AG04449 (cell line): ENCODE results near the gene DIP2C.

Experiments used
- CTCF ChIA-PET: fragments of 350-600 bp; formaldehyde crosslinking; extraction: SDS; loops from one replicate; lab custom pipeline; 2021; ENCODE audit warnings: antibody characterized with exemption; lab: Yijun Ruan, JAX
- POLR2A ChIA-PET: fragments of 400-600, 350-600 bp; formaldehyde crosslinking; extraction: SDS; loops from one replicate; lab custom pipeline; 2020; ENCODE audit warnings: antibody characterized with exemption, inconsistent platforms; lab: Yijun Ruan, JAX
- DNase-seq: peaks from one replicate; pipeline ENCODE4 v3.0.0-alpha.2; 2010; ENCODE audit warnings: low read depth, low spot score
- H3K4me3 ChIP-seq: 2 replicates; pipeline ENCODE4 v1.5.1; 2011; ENCODE audit warnings: low read depth, mild to moderate bottlenecking, control low read depth, low read length
- TF ChIP-seq, protein P1 (sequence below): IDR thresholded peaks from one replicate; pipeline ENCODE4 v1.5.1; 2011; ENCODE audit warnings: mild to moderate bottlenecking, moderate library complexity, low read length, control low read depth, inconsistent platforms; ENCODE audit not compliant: insufficient read depth; ENCODE audit errors: missing control alignments

The DIP2C gene

GRCh38 chr10:422675-423074 is 266.8 kb downstream of the DIP2C start:
- ChIA-PET CTCF (no interaction called here), POLR2A (no interaction called here)
- DNase-seq = no peak
- TF ChIP-seq, protein P1, sequence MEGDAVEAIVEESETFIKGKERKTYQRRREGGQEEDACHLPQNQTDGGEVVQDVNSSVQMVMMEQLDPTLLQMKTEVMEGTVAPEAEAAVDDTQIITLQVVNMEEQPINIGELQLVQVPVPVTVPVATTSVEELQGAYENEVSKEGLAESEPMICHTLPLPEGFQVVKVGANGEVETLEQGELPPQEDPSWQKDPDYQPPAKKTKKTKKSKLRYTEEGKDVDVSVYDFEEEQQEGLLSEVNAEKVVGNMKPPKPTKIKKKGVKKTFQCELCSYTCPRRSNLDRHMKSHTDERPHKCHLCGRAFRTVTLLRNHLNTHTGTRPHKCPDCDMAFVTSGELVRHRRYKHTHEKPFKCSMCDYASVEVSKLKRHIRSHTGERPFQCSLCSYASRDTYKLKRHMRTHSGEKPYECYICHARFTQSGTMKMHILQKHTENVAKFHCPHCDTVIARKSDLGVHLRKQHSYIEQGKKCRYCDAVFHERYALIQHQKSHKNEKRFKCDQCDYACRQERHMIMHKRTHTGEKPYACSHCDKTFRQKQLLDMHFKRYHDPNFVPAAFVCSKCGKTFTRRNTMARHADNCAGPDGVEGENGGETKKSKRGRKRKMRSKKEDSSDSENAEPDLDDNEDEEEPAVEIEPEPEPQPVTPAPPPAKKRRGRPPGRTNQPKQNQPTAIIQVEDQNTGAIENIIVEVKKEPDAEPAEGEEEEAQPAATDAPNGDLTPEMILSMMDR = no peak
- H3K4me3 ChIP-seq = no peak overlapping the region

GRCh38 chr10:422241-422640 is 267.2 kb downstream of the DIP2C start:
- ChIA-PET CTCF (interaction anchor here (1.2 kb wide), 1 partner anchor 14 kb away, joined by 3 read pairs; no protein-coding TSS in a partner anchor), POLR2A (no interaction called here)

DNA sequence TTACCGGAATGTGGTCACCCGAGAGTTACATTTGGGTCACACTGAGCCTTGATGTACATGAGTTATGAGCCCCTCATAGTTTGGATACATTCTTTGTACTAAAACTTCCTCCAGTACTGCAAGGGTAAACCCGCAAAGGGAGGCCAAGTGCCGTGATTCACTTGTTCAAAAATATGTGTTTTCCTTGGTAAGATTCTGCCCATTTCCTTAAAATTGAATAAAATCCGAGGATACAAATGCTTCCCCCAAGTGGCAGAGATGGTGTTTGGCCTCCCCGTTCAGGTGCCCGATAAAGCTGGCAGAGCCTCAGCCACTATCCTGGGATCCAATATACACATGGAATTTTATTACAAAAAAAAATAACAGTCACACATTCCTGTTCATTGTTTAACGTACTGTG is 268.3 kb downstream of the DIP2C start:
- TF ChIP-seq, protein P1 = no peak
- ChIA-PET CTCF (interaction anchor here (1.2 kb wide), 1 partner anchor 13 kb away, joined by 3 read pairs; no protein-coding TSS in a partner anchor), POLR2A (no interaction called here)
- no peak for DNase-seq
- H3K4me3 ChIP-seq = no peak overlapping the region

More at GRCh38 chr10:422241-422640, 267.2 kb downstream of the DIP2C start:
- TF ChIP-seq, protein P1 = no peak
- no peak overlapping the region for H3K4me3 ChIP-seq
- no peak for DNase-seq

DNA sequence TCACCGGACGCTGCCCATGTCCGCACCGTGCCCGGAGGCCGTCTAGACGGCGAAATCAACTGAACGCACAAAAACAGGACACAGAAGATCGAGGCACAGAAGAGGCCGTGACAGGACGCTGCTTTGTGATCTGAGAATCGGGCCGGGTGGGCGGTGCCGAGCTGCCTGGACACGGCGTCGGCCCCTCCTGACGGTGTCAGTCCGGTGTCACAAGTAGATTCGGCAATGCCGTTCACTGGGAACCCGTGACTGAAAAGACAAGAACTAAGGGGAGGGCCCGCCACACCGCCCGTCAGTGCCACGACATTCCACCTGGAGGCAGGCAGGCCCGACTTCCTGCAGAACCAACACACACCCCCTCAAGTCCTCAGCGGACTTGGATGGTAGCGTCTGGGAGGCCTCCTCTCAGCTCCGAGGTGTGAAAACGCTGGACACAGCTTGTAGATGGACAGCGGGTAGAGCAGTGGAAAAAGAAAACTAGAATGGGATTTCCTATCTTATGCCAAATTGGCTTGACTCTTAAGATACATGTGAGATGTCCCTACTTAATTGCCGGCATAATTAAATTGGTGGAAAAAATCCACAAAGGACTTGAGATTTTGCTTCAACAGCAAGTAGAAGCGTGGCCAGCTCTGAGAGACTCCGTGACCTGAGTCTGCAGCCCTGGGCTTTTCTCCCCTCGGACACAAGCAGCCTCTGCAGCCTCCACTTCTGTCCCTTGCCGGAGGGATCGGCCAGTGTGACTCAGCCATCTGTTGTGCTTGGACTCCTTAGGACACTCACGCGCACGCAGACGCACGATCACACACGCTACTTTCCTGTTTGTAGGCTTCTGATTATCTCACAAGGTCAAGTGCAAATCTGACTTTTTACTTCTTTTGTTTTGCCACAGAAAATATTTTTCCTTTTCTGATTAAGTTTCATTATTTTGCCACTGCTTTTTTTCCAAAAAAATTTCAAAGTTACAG is 269.0 kb downstream of the DIP2C start:
- TF ChIP-seq, protein P1 = no peak
- CTCF ChIA-PET = no interaction called here
- DNase-seq = no peak

DNA sequence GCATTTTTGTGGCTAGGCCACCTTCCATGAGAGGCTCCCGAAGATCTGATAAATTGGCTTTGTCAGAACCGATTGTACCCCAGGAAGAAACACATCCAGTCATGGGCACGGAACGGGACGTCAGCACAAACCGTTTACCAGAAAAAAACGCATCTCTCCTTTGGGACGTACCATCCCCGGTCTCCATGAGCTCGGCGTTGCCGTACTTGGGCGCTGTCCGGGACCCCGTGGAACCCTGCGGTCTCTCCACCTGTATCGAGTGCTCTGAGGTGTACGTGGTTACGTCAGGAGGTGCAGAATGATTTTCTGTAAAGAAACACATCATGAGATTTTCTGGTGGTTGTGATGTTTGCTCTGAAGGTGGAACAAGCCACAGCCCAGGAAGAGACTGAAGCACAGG is 270.6 kb downstream of the DIP2C start:
- H3K4me3 ChIP-seq = no peak overlapping the region
- CTCF ChIA-PET = no interaction called here
- TF ChIP-seq, protein P1 = no peak
- POLR2A ChIA-PET = no interaction called here
- no peak for DNase-seq

More for the DNA sequence above, 269.0 kb downstream of the DIP2C start:
- POLR2A ChIA-PET = no interaction called here
- no peak overlapping the region for H3K4me3 ChIP-seq

GRCh38 chr10:418226-418625 is 271.2 kb downstream of the DIP2C start:
- H3K4me3 ChIP-seq = no peak overlapping the region
- ChIA-PET POLR2A (no interaction called here), CTCF (no interaction called here)
- DNase-seq = no peak
- TF ChIP-seq, protein P1 = no peak
